HepG2 (cell line): ENCODE data around the gene RFX7. TPM values are rescaled to one million over a fixed set of nuclear protein-coding genes. Genes with fewer than 3 reads are reported as not detected.

Experiments
- ARID3A ChIP-seq: IDR thresholded peaks from 2 replicates; pipeline ENCODE4 v1.6.1; 2012; ENCODE audit warnings: low read depth, low read length, improper control_type of control experiment
- MAFG ChIP-seq: sonication (generic); formaldehyde crosslinking; IDR thresholded peaks from 2 replicates; pipeline ENCODE4 v1.5.1; 2020; ENCODE audit warnings: mild to moderate bottlenecking, missing genetic modification reagents
- MIER3 ChIP-seq: IDR thresholded peaks from 2 replicates; pipeline ENCODE4 v1.6.1; 2016; ENCODE audit warnings: missing compliant biosample characterization, borderline replicate concordance
- NCOA1 ChIP-seq: sonication (generic); formaldehyde crosslinking; IDR thresholded peaks from 2 replicates; pipeline ENCODE4 v1.9.0; 2021; ENCODE audit warnings: missing genetic modification reagents
- PHF20 ChIP-seq: sonication (generic); formaldehyde crosslinking; IDR thresholded peaks from 2 replicates; pipeline ENCODE4 v1.5.0; 2020; ENCODE audit warnings: mild to moderate bottlenecking, missing genetic modification reagents
- TFDP1 ChIP-seq: IDR thresholded peaks from 2 replicates; pipeline ENCODE4 v1.6.1; 2016; ENCODE audit warnings: missing compliant biosample characterization, missing genetic modification reagents, borderline replicate concordance
- ZBED4 ChIP-seq: sonication (generic); formaldehyde crosslinking; IDR thresholded peaks from 2 replicates; pipeline ENCODE4 v1.4.0; 2020; ENCODE audit warnings: missing genetic modification reagents, borderline replicate concordance
- ZNF317 ChIP-seq: sonication (generic); formaldehyde crosslinking; IDR thresholded peaks from 2 replicates; pipeline ENCODE4 v1.5.0; 2020; ENCODE audit warnings: mild to moderate bottlenecking, missing genetic modification reagents
- ZNF572 ChIP-seq: sonication (generic); formaldehyde crosslinking; IDR thresholded peaks from 2 replicates; pipeline ENCODE4 v1.5.1; 2020; ENCODE audit warnings: mild to moderate bottlenecking, missing genetic modification reagents
- ZNF703 ChIP-seq: sonication (generic); formaldehyde crosslinking; IDR thresholded peaks from 2 replicates; pipeline ENCODE4 v1.5.1; 2020; ENCODE audit warnings: missing genetic modification reagents, mild to moderate bottlenecking, moderate library complexity, borderline replicate concordance
- polyA plus RNA-seq, 8 experiments: library from polyadenylated mRNA; depleted of rRNA in 3 of 8; stranded (reverse) in 7 of 8; unstranded in 1 of 8; fragments of >200 nt; fragmentation: Illumina TruSeq in 4 of 8; extraction: Trizol in 4 of 8; gene quantifications; 2 replicates each; pipeline versions ENCODE4 v1.2.1 to v1.2.3, GENCODE V29; 2011 to 2016; ENCODE audit warnings: low read depth in 4 of 8, missing spikeins in 1 of 8, mixed read lengths in 1 of 8; ENCODE audit not compliant: insufficient read depth in 1 of 8
- total RNA-seq, 5 experiments: library from RNA; depleted of rRNA; stranded (reverse); fragments of >200 nt; fragmentation: Illumina TruSeq; extraction: Trizol; gene quantifications; 2 replicates each; pipeline ENCODE4 v1.2.3, GENCODE V29; 2016; ENCODE audit warnings: low read depth in 1 of 5

Gene RFX7
- total and polyA plus RNA-seq, 2 of the 13 experiments (the other 11 are each of a cell fraction or from before 2014, with no cell fraction given), result 8.5 to 10.4 TPM

- TF ChIP-seq TFDP1 (CRISPR knock-in tag) (no peak), ZNF703 (CRISPR knock-in tag) (no peak), MAFG (no peak), NCOA1 (CRISPR knock-in tag) (no peak), ZNF572 (CRISPR knock-in tag) (no peak), PHF20 (CRISPR knock-in tag) (no peak), ZNF317 (no peak), MIER3 (no peak), ZBED4 (no peak), ARID3A (no peak)
- TF ChIP-seq, all 625 proteins: peak for 0
Observed at GRCh38 chr15:56222302-56222701, 21.4 kb downstream of the RFX7 start (continued).
